Small intestine (tissue), 7 donors: ENCODE data around the gene KIFC1. TPM values are rescaled to one million over a fixed set of nuclear protein-coding genes. Genes with fewer than 3 reads are reported as not detected.
A peak's percentile ranks its signal among the peaks of the same experiment; 100 is the strongest.
"Not testable (repeated sequence)": the region's sequence is repeated elsewhere in the genome, so short reads cannot be mapped to it uniquely, and the experiment has no call there.

Experiments
- DNase-seq, 2 donors: peaks; one replicate each; pipeline versions ENCODE4 v3.0.0 to v3.0.0-alpha.2; 2013
- FAIRE-seq: peaks from 2 replicates; lab custom pipeline; 2012; peaks lifted over from hg19 to GRCh38; lab: Jason Lieb, UNC
- H3K27ac ChIP-seq, 3 donors: one replicate each; pipeline ENCODE4 v1.5.1; 2013; ENCODE audit warnings: low read length in 2 of 3, mild to moderate bottlenecking in 2 of 3, control low read depth in 1 of 3, inconsistent platforms in 1 of 3, low read depth in 1 of 3, moderate library complexity in 1 of 3
- H3K27me3 ChIP-seq, 3 donors: one replicate each; pipeline ENCODE4 v1.6.1; 2013; ENCODE audit warnings: low read length in 3 of 3, inconsistent platforms in 1 of 3; ENCODE audit not compliant: control insufficient read depth in 3 of 3, insufficient read depth in 3 of 3
- H3K36me3 ChIP-seq, 3 donors: one replicate each; pipeline ENCODE4 v1.6.1; 2013; ENCODE audit warnings: low read length in 3 of 3, inconsistent platforms in 1 of 3, low read depth in 1 of 3, mild to moderate bottlenecking in 1 of 3, moderate library complexity in 1 of 3; ENCODE audit not compliant: control insufficient read depth in 3 of 3, insufficient read depth in 2 of 3
- H3K4me1 ChIP-seq, 3 donors: one replicate each; pipeline ENCODE4 v1.6.1; 2013; ENCODE audit warnings: low read length in 2 of 3, inconsistent platforms in 1 of 3, low read depth in 1 of 3, mild to moderate bottlenecking in 1 of 3, moderate library complexity in 1 of 3; ENCODE audit not compliant: control insufficient read depth in 3 of 3, insufficient read depth in 2 of 3
- H3K4me3 ChIP-seq, 3 donors: one replicate each; pipeline ENCODE4 v1.5.1; 2013; ENCODE audit warnings: low read length in 3 of 3, control low read depth in 1 of 3, inconsistent platforms in 1 of 3, low read depth in 1 of 3, mild to moderate bottlenecking in 1 of 3, moderate library complexity in 1 of 3
- H3K9me3 ChIP-seq, 2 donors: one replicate each; pipeline ENCODE4 v1.6.1; 2013; ENCODE audit warnings: low read depth in 1 of 2, low read length in 1 of 2; ENCODE audit not compliant: control insufficient read depth in 2 of 2, insufficient read depth in 1 of 2
- WGBS, 3 donors: extraction: QIAGEN DNeasy Blood & Tissue Kit; methylation state at CpG; one replicate each; pipeline ENCODE4 v1.1.7; 2013; 5-methylcytosine and 5-hydroxymethylcytosine counted together
- polyA plus RNA-seq, 4 donors: library from polyadenylated mRNA; stranded (reverse) in 3 of 4; unstranded in 1 of 4; fragments of 200-250 nt in 3 of 4; fragments of 120-200 nt in 1 of 4; gene quantifications; one replicate each; pipeline versions ENCODE4 v1.2.1 to v1.2.3, GENCODE V29; 2013
- donor health status: healthy with polysubstance abuse.
- donor health status: control.
- donor health status: control.
- donor health status: Bipolar disorder and iron deficiency.
- donor health status: healthy.

Gene KIFC1
- polyA plus RNA-seq, 4 donors: 3.1 to 23.2 (median 10.7) TPM

DNA sequence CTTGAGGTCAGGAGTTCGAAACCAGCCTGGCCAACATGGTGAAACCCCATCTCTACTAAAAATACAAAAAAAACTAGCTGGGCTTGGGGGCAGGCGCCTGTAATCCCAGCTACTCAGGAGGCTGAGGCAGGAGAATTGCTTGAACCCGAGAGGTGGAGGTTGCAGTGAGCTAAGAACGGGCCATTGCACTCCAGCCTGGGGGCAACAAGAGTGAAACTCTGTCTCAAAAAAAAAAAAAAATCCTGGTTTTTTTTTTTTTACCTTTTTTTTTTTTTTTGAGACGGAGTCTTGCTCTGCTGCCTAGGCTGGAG, 24.0 kb upstream of the KIFC1 start:
- not testable (repeated sequence) for FAIRE-seq, H3K27ac ChIP-seq, H3K4me1 ChIP-seq, H3K36me3 ChIP-seq, H3K9me3 ChIP-seq, H3K27me3 ChIP-seq, DNase-seq, H3K4me3 ChIP-seq
- WGBS, 3 donors: 87 to 88% (median 88%) methylated on average over 4 to 5 of the region's 5 CpGs

- H3K4me1 ChIP-seq, H3K4me3 ChIP-seq, H3K36me3 ChIP-seq, DNase-seq, H3K27ac ChIP-seq, H3K27me3 ChIP-seq, H3K9me3 ChIP-seq, FAIRE-seq: not testable (repeated sequence)
- WGBS, 3 donors: 88 to 94% (median 92%) methylated on average over 8 of the region's 8 CpGs
Observed at GRCh38 chr6:33371901-33372300, 19.7 kb upstream of the KIFC1 start.

GRCh38 chr6:33372526-33373123, 19.0 kb upstream of the KIFC1 start:
- no peaks in the 10 kb centered on the region for H3K4me1 ChIP-seq
- no peak for FAIRE-seq

DNA sequence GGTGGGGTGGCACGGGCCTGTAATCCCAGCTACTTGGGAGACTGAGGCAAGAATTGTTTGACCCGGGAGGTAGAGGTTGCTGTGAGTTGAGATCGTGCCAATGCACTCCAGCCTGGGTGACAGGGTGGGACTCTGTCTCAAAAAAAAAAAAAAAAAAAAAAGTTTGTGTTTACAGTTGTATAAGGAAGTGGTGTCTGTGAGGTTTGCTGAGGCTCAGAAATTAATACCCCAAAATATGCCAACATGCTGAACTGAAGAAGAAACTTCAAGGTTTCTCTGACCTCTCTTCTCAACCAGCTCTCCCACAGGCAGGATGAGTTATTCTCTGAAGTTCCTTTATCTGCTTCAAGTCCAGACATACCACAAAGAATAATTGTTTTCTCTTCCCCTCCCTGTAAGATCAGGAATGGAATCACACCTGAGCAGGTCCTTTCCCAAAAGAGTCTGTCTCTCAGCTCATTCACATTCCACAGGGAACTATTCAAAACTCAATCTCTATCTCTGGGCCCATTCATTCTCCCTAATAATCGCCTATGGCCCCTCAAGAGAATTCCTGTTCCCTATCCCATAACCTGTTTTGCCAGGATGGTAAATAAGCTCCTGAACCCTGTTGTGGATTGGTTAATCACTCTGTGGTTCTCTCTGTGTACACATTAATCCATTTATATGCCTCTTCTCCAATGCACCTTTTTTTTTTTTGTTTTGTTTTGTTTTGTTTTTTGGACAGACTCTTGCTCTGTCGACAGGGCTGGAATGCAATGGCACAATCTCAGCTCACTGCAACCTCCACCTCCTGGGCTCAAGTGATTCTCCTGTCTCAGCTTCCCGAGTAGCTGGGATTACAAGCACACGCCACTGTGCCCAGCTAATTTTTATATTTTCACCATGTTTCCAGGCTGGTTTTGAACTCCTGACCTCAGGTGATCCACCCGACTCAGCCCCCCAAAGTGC, 17.4 kb upstream of the KIFC1 start:
- Histone ChIP-seq H3K9me3 (no peaks in the 10 kb centered on the region), H3K4me3 (no peak overlapping the region), H3K27me3 (no peaks in the 10 kb centered on the region), H3K27ac (no peak overlapping the region), H3K4me1 (no peaks in the 10 kb centered on the region), H3K36me3 (no peaks in the 10 kb centered on the region)
- 70 to 74% (median 71%) methylated on average over 8 of the region's 8 CpGs for WGBS, 3 donors
- DNase-seq (no peak), FAIRE-seq (no peak)

More at GRCh38 chr6:33372526-33373123, 19.0 kb upstream of the KIFC1 start:
- Histone ChIP-seq H3K4me3 (no peak overlapping the region), H3K27ac (no peak overlapping the region), H3K36me3 (no peaks in the 10 kb centered on the region), H3K9me3 (no peaks in the 10 kb centered on the region), H3K27me3 (no peaks in the 10 kb centered on the region)
- whole genome bisulfite sequencing, 3 donors: 52 to 67% (median 60%) methylated on average over 5 of the region's 5 CpGs
- DNase-seq: no peak

DNA sequence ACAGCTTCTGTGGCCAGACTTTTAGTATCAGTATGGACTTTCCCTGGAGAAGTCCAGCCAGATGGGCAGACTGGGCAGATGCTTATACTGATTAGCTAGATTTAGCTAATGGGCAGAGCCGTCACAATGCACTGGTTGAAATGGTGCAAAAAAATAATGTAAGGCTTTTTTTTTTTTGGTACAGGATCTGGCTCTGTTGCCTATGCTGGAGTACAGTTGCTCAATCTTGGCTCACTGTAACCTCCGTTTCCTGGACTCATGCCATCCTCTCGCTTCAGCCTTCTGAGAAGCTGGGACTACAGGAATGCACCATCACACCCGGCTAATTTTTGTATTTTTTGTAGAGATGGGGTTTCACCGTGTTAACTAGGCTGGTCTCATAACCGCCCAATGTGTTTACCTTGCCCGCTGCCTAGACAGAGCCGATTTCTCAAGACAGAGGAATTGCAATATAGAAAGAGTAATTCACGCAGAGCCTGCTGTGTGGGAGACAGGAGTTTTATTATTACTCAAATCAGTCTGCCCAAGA, 16.4 kb upstream of the KIFC1 start:
- Histone ChIP-seq H3K27ac (peak overlapping the region in 1 of 3 donors; percentile 39), H3K9me3 (no peaks in the 10 kb centered on the region), H3K36me3 (no peaks in the 10 kb centered on the region), H3K27me3 (no peaks in the 10 kb centered on the region), H3K4me3 (no peak overlapping the region), H3K4me1 (no peaks in the 10 kb centered on the region)
- WGBS, 3 donors: 30 to 40% (median 38%) methylated on average over 9 of the region's 9 CpGs
- DNase-seq (peak in 1 of 2 donors; percentile 32), FAIRE-seq (no peak)

DNA sequence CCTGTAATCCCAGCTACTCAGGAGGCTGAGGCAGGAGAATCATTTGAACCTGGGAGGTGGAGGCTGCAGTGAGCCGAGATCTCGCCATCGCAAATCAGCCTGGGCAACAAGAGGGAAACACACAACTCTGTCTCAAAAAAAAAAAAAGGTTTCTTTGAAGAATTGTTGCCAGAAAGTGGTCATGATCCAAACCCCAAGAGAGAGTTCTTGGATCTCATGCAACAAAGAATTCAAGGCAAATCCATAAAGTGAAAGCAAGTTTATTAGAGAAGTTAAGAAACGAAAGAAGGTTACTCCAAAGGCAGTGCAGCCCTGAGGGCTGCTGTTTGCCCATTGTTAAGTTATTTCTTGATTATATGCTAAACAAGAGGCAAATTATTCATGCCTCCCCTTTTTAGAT, 14.5 kb upstream of the KIFC1 start:
- FAIRE-seq: no peak
- Histone ChIP-seq H3K27me3 (no peaks in the 10 kb centered on the region), H3K4me3 (no peak overlapping the region), H3K4me1 (no peaks in the 10 kb centered on the region), H3K36me3 (no peaks in the 10 kb centered on the region), H3K9me3 (no peaks in the 10 kb centered on the region), H3K27ac (no peak overlapping the region)
- DNase-seq: no peak
- WGBS, 3 donors: 79 to 91% (median 89%) methylated on average over 4 of the region's 4 CpGs

DNA sequence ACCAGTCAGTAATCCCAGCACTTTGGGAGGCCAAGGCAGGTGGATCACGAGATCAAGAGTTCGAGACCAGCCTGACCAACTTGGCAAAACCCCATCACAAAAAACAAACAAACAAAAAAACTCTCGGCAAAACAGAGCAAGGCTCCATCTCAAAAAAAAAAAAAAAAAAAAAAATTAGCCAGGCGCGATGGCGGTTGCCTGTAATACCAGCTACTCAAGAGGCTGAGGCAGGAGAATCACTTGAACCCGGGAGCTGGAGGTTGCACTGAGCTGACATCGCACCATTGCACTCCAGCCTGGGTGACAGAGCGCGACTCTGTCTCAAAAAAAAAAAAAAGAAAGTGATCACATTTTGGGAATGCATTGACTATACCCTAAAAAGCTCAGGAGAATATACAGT, 12.4 kb upstream of the KIFC1 start:
- not testable (repeated sequence) for H3K4me1 ChIP-seq, FAIRE-seq, DNase-seq, H3K9me3 ChIP-seq, H3K36me3 ChIP-seq, H3K27ac ChIP-seq, H3K27me3 ChIP-seq, H3K4me3 ChIP-seq
- 93 to 95% (median 94%) methylated on average over 10 of the region's 10 CpGs for WGBS, 3 donors

DNA sequence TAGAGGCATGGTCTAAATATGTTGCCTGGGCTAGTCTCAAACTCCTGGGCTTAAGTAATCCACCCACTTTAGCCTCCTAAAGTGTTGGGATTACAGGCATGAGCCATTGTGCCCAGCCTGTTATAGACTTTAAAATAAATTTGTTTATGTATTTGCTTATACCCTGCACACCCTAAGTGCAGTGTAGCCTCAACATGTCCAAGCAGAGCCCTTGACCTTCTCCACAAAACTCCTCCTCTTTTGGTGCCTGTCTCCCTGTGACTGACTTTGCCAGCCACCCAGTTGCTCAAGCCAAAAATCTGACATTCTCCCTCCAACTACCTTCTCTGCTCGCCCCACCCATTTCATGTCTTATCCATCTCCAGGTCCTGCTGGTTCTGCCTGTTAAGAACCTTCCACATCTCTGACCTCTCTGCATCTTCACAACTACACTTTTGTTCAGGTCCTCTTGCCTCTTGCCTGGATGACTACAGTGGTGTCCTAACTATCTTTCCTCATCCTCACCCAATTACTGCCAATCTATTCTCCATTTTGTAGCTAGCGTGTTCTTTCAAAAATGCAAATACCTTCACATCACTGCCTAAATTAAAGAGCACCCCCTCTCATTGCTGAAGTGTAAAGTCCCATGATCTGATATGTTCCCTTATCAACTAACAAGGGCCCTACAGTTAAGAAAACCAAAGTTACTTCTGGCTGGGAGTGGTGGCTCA, 11.2 kb upstream of the KIFC1 start:
- whole genome bisulfite sequencing, 3 donors: 89 to 98% (median 95%) methylated on average over 2 of the region's 2 CpGs
- Histone ChIP-seq H3K36me3 (no peaks in the 10 kb centered on the region), H3K9me3 (no peaks in the 10 kb centered on the region), H3K27me3 (no peaks in the 10 kb centered on the region), H3K4me3 (no peak overlapping the region), H3K27ac (no peak overlapping the region), H3K4me1 (peaks cover 0 to 5% (median 0%) of the 10 kb centered on the region in 3 donors)
- DNase-seq (no peak), FAIRE-seq (no peak)
